GM18909 (cell line): ENCODE measurements around the gene C1orf21.

ENCODE experiments used
- ATAC-seq: cut with Tn5 transposase; IDR thresholded peaks from one replicate; pipeline ENCODE4 v1.9.1; 2021; ENCODE audit warnings: mild to moderate bottlenecking; ENCODE audit not compliant: unreplicated experiment, poor library complexity

Gene C1orf21

DNA sequence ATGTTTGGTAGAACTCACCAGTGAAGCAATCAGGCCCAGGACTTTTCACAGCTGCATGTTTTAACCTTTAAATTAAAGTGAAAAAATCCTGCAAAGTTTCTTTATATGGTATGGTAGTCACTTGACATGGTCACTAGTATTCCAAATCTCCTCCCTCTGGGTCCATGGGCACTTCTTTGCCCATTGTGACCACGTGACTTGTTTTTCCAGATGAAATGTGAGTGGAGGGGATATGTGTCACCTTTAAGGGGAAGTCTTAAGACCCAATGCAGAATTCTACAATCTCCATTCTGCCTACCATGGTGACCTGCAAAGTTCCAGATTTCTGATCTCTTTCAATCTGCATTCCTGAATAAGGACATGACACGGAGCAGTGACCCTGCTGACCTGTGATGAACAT, 152.8 kb downstream of the C1orf21 start:
- ATAC-seq, result no peak

DNA sequence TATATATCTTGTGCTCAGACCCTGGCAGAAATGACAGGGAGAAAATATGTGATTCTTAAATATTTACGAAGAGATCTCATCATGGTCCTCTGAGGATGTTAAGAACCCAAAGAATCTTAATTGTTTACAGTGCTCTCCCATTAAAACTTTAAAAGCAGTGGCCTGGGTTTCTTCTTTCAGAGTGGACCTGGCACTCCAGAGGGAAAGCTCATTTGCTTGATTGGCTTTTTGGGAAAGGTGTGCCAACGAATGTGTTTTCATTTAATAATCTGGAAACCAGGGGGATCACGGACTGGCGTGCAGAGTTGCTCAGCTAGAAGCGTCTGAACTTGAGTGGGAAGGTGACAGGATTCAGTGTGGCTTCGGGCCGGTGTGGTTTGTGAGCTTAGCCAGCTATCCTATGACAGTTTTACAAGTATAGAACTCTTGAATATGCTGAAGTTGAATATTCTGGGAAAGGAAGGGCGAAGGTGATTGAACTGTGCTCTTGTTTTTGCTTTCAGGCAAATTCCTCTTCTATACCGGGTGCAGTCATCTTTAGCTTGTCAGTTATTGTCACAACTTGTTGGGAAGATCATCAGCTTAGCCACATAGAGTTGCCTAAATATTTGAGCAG, 154.8 kb downstream of the C1orf21 start:
- ATAC-seq, result no peak

DNA sequence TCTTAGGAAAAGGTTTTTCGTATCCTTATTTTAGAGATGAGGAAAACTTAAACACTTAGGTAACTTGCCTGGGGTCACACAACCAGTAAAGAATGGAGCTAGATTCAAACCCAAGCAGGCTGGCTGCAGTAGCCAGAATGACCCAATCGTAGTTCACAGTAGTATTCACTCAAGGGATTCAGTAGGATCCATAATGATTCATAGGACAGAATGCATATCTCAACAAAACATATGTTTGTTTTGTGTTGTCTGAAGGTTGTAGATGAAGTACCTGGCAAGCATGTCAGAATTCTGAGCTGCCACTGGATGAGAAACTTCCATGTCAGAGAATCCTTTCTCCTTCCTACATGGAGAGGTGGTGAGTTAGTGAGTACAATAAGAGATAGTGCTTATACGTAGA, 155.5 kb downstream of the C1orf21 start:
- ATAC-seq, result no peak

DNA sequence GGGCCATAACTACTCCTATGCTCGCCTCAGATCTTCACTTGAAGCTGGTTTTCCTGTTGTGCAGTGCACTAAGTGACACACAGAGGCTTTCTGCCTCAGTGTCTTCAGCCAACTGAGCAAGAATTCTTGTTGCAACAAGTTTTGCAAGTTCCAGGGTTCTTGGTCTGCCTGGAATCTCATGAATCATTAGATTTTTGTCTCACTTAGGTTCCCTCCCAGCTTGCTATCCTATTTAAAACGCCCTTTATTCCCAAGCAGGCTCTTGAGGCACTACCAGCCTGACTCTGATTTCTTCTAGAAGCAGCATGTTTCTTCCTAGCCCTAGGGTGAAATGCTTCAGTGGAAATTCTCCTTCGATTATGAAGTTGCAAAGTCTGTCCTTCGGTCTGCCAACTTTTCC, 158.8 kb downstream of the C1orf21 start:
- ATAC-seq, result no peak

DNA sequence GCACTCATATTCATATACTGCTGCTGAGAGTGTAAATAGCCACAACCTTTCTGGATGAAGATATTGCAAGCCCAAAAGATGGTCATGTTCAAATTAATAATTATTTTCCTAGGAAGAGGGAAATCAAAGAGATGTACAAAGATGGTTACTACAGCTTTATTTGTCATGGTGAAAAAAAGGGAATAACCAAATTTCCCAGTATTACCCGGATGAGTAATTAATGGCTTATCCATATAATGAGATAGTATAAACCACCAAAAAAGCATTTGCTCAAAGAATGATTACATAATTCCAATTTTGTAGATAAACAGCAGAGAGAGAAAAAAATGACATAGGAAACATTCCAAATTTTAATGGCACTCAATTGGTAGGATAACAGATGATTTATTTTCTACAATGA, 165.6 kb downstream of the C1orf21 start:
- no peak for ATAC-seq

DNA sequence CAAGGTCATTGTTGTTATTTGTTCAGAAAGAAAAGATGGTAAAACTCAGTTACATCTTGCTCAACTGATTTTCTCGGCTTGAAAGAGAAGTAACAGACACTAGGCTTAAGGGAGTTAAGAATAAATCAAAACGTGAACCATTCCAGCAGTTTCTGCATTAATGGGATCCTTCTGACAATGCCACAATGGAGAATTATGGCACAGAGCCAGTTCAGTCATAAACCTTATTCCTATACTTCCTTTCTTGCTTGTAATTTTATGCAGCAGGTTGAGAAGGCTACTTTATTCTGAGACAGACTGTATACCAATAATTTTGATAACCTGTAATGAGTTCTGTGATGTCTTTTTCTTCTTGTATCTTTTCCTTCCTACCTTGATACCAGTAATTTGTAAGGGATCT, 167.0 kb downstream of the C1orf21 start:
- no peak for ATAC-seq

DNA sequence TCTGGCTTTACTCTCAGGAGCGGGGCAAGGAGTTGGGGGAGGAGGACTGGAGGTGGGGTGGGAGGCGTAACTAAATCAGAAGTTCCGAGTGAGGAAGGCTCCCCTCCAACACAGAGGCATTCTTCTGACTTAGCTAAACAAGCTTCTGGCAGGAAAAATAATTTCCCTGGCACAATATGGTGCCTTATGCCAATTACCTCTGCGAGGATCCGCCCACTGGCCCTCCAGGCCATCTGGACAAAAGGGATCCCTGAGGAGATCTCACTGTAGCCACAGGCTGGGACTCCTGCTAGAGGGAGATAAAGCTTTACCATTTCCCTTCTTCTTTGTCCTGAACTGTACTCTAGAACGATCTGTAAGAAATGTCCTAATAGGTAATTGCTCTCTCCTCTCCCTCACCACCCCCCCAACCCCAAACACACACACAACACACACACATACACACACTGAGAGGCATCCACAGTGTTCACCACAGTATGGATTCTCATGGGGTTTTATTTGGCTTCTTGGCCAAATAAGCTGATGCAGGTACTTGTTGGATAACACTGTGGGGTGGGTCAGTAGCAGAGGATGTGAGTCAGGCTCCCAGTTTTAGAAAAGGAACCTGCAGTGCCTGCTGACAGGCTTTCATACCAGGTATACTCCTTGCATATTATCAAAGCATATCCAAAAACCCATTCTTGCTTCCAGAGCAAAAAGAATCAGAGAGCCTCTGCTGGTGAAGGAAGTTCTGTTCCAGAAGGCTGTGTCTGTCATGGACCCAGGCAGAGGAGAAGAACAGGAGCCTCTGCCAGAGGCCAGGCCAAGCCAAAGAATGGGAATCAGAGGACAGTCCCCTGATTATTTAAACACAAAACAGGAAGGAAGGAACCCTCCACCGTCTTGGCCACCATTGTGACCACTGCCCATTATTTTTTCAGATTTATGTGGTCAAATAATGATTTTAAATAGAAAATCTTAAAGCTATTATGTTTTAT, 169.1 kb downstream of the C1orf21 start:
- ATAC-seq, result no peak

DNA sequence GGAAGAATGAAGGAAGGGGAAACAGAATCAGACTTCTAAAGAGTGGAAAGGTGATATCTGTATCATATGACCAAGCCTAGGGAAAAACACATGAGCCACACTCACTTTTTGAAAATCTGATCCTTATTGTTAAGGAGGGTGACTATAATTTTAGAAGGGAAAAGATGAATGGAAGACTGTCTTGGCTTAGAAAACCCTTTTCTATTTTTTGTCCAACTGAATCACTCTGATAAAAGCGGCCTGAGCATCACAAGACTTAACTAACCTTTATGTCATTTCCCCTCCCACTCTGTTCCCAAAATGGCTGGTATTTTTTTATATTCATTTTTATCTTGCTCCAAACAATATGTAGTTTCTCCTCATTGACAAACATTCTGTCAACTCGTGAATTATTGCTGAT, 169.8 kb downstream of the C1orf21 start:
- ATAC-seq, result no peak

DNA sequence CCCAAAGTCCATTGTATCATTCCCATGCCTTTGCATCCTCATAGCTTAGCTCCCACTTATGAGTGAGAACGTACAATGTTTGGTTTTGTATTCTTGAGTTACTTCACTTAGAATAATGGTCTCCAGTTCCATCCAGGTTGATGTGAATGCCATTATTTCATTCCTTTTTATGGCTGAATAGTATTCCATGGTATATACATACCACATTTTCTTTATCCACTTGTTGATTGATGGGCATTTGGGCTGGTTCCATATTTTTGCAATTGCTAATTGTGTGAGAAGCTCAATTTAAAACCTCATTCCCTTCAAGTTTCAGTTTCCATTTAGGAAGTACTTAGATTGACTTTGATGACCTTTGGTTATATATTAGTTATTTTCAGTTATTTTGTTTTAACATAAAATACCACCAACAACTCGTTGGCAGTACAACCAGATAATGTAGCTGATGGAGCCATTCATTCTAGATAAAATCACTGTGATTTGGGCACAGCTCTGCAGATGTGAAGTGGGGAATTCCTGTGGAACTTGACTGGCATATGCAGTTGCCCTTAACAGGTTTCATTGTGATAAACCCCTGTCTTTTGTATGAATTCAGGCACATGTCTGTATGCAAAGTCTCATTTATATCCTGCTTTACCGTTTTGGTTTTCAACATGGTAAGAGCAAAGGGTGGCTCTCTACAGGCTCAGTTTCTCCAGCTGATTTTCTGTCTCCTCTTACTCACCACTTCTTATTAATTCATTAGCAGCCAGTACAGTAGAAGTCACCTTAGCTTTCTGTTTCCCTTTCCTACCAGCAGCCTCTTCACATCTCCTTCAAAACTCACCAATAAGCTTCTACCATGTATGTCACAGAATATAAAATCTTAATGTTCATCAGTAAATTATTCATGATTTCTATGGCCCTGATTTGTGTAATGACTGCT, 170.9 kb downstream of the C1orf21 start:
- no peak for ATAC-seq

DNA sequence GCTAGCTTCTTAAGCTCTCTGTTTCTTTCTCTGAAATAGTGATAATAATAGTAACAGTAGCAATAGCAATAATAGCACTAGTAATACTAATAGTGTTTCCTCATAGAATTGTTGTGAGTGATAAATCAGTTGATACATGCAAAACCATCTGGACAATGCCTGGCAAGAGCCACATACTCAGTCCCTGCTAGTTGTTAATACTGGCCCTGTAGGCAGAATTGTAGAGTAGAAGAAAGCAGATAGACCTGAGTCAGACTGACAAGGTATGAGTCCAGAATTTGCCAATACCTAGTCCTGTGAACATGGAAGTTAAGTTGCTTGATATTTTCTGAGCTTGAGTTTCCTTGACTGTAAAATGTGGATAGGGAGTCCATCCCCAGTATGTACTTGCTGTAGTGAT, 171.9 kb downstream of the C1orf21 start:
- ATAC-seq, result no peak

DNA sequence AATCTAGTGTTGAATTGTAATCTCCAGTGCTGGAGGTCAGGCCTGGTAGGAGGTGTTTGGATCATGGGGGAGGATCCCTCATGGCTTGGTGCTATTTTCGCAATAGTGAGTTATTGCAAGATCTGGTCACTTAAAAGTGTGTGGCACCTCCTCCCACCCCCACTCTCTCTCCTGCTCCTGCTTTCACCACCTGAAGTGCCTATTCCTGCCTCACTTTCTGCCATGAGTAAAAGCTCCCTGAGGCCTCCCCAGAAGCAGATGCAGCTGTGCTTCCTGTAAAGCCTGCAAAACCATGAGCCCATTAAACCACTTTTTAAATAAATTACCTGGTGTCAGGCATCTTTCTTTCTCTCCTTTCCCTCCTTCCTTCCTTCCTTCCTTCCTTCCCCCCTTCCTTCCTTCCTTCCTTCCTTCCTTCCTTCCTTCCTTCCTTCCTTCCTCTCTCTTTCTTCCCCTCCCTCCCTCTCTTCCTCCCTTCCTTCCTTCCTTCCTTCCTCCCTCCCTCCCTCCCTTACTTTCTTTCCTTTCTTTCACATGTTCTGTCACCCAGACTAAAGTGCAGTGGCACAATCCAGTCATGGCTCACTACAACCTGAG, 172.4 kb downstream of the C1orf21 start:
- ATAC-seq, result no peak

DNA sequence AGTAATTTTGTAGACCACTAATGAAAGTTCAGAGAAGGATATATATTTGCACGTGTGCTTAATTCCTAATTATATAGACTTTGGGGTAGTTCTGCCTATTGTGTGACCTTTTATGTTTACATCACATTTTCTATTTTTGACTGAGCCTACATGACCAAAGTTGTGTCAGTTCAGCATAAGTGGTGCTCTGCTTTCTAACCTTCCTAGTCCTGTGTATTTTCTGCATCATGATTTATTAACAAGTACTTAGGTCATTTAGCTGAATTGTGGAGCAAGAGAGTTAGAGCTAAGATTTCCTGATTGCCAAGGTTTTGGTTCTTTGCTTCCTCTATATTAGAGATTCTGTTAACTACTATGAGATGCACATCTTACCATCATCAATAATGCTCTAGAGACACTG, 176.0 kb downstream of the C1orf21 start:
- ATAC-seq, result no peak

DNA sequence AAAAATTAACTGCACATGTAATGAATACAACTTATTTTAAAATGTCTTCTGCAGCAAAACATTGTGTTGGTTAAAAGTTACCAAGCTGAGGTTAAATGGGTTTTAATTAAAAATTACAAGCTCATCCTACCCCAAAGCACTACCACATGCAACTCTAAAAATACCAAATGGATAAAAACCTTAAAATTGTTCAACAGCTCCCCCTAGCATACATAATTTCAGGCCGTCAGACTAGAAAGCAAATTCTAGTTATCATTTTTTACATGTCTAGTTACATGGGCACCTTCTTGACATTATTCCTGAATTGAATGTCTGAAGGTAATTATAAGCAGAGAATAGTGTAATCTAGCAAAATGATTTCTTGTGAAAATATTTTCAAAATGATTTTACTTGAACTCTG, 176.5 kb downstream of the C1orf21 start:
- ATAC-seq, result no peak

DNA sequence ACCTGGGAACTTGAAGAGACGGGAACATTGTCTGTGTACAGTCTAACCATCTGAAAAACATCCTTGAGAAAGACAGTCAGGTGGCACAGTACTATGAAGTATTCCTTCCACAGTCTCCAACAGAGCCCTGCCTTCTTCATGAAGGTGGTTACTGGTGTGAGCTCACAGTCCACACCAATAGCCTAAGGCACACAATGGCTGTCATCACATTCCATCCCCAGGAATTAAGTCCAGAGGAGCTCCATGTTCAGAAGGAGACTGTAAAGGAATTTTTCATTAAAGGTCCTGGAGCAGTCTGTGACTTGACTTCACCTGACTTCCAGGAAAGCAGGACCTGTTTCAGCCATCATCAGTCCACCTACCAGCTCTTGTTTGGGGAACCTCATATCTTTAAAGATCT, 180.2 kb downstream of the C1orf21 start:
- no peak for ATAC-seq

DNA sequence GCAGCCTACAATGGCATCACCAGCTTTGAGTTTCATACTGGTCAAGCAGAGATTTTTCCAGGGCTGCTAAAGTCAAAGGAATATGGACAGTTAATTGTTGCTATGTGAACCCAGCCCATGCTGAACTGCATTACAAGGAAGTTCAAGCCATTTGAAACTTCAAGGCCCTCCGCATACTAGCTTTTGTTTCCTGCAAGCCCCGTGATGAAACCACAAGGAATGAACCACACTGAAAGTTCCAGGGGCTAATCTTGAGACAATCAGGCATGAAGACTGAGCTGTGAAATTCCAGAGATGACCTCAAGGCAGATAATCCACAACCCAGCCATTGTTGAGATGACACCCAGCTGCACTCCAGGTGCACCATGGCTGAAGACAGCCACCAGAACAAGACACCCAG, 180.8 kb downstream of the C1orf21 start:
- no peak for ATAC-seq

DNA sequence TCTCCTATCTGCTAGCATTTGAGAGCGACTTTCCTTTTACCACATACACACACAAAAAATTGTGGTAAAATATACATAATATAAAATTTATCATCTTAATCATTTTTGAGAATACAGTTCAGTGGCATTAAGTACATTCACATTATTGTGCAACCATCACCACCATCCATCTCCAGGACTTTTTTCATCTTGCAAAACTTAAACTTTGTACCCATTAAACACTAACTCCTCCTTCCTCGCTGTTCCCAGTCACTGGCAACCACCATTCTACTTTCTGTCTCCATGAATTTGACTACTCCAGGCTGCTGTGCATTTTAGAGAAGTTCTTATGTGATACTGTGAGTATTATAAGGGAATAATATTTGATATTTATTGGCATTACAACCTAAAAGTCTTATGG, 181.3 kb downstream of the C1orf21 start:
- no peak for ATAC-seq

DNA sequence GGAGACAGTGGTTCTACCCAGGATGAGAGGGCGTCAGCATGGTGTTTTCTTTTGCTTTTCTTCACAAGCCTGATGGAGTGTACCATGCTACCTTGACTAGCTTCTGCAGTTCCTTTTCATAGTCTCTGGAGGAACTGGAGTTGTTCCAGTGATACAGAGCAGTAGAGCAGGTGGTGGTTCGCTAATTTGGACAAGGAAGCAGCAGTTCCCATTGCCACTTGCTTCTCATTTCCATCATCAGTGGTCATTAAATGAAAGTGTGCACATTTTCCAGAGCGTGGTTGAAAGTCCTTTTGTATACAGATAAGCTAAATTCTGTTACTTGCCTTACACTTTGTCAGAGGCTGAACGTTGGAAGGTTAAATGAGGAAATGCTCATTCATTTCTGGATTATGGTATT, 182.3 kb downstream of the C1orf21 start:
- no peak for ATAC-seq

DNA sequence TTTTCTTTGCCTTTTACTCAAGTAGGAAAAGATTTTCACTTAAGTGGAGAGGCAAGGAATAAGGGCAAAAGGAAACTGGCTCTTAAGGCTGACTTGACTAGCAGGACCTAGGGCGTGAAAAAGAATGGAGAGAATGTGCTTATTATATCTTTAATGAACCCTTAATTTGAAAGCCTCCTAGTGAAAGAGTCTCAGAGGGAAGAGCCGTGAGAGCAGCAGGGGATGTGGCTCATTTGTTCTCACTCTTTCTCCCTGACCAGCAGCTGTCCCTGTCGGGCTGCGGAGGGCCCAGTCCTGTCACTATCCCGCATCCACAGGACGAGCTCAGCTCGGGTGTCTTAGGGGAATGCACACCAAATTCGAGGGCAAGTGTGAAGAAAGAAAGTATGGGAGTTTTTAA, 187.8 kb downstream of the C1orf21 start:
- no peak for ATAC-seq

DNA sequence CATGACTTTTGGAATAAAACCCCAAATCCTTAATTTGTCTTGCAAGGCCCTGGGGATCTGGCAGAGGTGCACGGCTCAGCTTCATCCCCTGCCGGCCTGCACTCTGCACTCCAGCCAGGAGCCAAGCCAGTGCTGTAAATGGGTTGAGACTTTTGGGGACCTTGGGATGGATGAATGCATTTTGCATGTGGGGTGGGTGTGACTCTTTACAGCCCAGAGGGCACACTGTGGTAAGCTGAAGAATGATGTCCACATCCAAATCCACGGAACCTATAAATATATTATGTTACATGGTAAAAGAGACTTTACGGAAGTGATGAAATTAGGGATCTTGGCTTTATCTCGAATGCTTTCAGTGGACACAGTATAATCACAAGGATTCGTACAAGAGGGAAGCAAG, 190.0 kb downstream of the C1orf21 start:
- no peak for ATAC-seq

DNA sequence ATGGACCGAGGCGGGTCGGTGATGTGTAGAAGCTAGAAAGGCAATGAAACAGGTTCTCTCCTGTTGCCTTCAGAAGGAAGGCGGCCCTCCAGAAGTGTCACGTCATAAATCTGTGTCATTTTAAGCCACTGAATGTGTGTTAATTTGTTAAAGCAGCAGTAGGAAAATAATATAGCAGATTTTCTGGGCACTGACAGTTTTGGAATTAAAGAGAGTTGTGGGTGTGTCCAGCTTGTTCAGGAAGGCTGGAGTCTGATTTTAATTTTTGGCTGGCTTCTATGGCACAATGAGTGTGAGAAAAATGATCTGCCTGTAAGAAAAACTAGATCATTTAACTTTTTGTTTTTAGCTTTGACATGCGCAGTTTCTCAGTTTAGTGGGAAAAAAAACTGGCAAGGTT, 190.5 kb downstream of the C1orf21 start:
- no peak for ATAC-seq
